IMR-90 (cell line): ENCODE results near the gene VTN.

Experiments used
- CEBPB ChIP-seq: IDR thresholded peaks from 2 replicates; pipeline ENCODE4 v1.6.1; 2012; ENCODE audit warnings: low read depth, low read length, improper control_type of control experiment
- USF2 ChIP-seq: fragments of 150-350 bp; IDR thresholded peaks from 2 replicates; pipeline ENCODE4 v1.6.1; 2017; ENCODE audit warnings: mild to moderate bottlenecking, antibody characterized with exemption, low read length, low read depth
- TF ChIP-seq, protein P1 (sequence below): conservative IDR thresholded peaks from 2 replicates; pipeline ENCODE4 v1.5.1; 2012; ENCODE audit warnings: mild to moderate bottlenecking, low read depth, low read length, improper control_type of control experiment

DNA sequence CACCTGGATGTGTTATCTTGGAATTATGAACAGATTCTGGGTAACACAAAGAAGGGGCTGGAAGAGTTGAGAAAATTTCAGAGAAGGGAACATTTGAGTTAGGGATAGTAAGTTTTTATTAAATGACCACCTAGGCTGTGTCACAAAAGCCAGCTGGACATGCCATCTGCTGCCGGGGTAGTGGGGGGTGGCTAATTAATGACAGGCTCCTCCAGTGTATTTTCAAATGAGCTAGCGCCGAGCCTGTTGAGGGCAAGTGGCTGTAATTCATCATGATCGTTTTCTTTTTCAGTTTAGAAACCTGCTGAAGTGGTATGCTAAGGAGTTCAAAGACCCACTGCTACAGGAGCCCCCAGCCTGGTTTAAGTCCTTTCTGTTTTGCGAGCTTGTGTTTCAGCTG lies 44.9 kb downstream of the VTN start:
- TF ChIP-seq, protein P1, sequence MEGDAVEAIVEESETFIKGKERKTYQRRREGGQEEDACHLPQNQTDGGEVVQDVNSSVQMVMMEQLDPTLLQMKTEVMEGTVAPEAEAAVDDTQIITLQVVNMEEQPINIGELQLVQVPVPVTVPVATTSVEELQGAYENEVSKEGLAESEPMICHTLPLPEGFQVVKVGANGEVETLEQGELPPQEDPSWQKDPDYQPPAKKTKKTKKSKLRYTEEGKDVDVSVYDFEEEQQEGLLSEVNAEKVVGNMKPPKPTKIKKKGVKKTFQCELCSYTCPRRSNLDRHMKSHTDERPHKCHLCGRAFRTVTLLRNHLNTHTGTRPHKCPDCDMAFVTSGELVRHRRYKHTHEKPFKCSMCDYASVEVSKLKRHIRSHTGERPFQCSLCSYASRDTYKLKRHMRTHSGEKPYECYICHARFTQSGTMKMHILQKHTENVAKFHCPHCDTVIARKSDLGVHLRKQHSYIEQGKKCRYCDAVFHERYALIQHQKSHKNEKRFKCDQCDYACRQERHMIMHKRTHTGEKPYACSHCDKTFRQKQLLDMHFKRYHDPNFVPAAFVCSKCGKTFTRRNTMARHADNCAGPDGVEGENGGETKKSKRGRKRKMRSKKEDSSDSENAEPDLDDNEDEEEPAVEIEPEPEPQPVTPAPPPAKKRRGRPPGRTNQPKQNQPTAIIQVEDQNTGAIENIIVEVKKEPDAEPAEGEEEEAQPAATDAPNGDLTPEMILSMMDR = no peak
- TF ChIP-seq CEBPB (no peak), USF2 (no peak)
